COLO668 (cell line): ENCODE results near the gene CD38.
"Not testable (repeated sequence)": the region's sequence is repeated elsewhere in the genome, so short reads cannot be mapped to it uniquely, and the experiment has no call there.

ENCODE experiments used
- DNase-seq: peaks from one replicate; lab custom pipeline; 2025; ENCODE audit not compliant: unreplicated experiment; lab: John Stamatoyannopoulos, UW

Gene CD38

GRCh38 chr4:15758294-15758693 is 19.8 kb upstream of the CD38 start:
- DNase-seq: no peak

- DNase-seq: not testable (repeated sequence)
These were observed 15.7 kb upstream of the CD38 start for GRCh38 chr4:15762460-15762859.

- no peak for DNase-seq
These were observed 12.7 kb upstream of the CD38 start for GRCh38 chr4:15765391-15765790.

GRCh38 chr4:15765910-15766697 is 12.0 kb upstream of the CD38 start:
- DNase-seq: no peak

GRCh38 chr4:15766821-15767220 is 11.3 kb upstream of the CD38 start:
- DNase-seq: no peak

GRCh38 chr4:15769202-15769601 is 8.9 kb upstream of the CD38 start:
- DNase-seq: no peak

- DNase-seq: no peak
These were observed 6.7 kb upstream of the CD38 start for GRCh38 chr4:15771216-15772058.

- DNase-seq: no peak
These were observed 4.1 kb upstream of the CD38 start for GRCh38 chr4:15774020-15774420.

- no peak for DNase-seq
These were observed 1.1 kb upstream of the CD38 start for GRCh38 chr4:15776871-15777648.

GRCh38 chr4:15777697-15778288 is 335 bp upstream of the CD38 start:
- DNase-seq: no peak

- peak; percentile 13 for DNase-seq
These were observed 1.2 kb downstream of the CD38 start for GRCh38 chr4:15779306-15779705.

- no peak for DNase-seq
These were observed 1.7 kb downstream of the CD38 start for GRCh38 chr4:15779809-15780208.

GRCh38 chr4:15781427-15782095 is 3.4 kb downstream of the CD38 start:
- no peak for DNase-seq

GRCh38 chr4:15783676-15784075 is 5.5 kb downstream of the CD38 start:
- DNase-seq: no peak

GRCh38 chr4:15784959-15785634 is 7.0 kb downstream of the CD38 start:
- DNase-seq: no peak

- DNase-seq: no peak
These were observed 8.6 kb downstream of the CD38 start for GRCh38 chr4:15786743-15787142.

GRCh38 chr4:15792974-15793373 is 14.8 kb downstream of the CD38 start:
- DNase-seq: no peak

- no peak for DNase-seq
These were observed 15.6 kb downstream of the CD38 start for GRCh38 chr4:15793506-15794363.

- no peak for DNase-seq
These were observed 16.3 kb downstream of the CD38 start for GRCh38 chr4:15794426-15794825.
